Panc1 (cell line): ENCODE results near the gene CYP8B1. TPM values are rescaled to one million over a fixed set of nuclear protein-coding genes. Genes with fewer than 3 reads are reported as not detected.

Experiments
- ATAC-seq: fragments of 200-7000 bp; cut with Tn5 transposase; 2 replicates; pipeline ENCODE4 v1.9.1; 2020; ENCODE audit warnings: mild to moderate bottlenecking, moderate library complexity
- BruUV-seq: library from RNA; stranded (reverse); fragments of 400-500 nt; replicated peaks from 2 replicates; lab custom pipeline; 2021; lab: Mats Ljungman, UMichigan
- CTCF ChIA-PET: fragments of 300-600 bp; sonication (Branson Sonifier 250); formaldehyde crosslinking; loops from one replicate; lab custom pipeline; 2022; ENCODE audit warnings: antibody characterized with exemption; lab: Charles Lee
- POLR2A ChIA-PET: fragments of 300-600 bp; sonication (Branson Sonifier 250); formaldehyde crosslinking; loops from one replicate; lab custom pipeline; 2022; ENCODE audit warnings: antibody characterized with exemption; lab: Charles Lee
- DNase-seq: peaks from one replicate; pipeline ENCODE4 v3.0.0-alpha.2; 2010; ENCODE audit warnings: low read depth, low spot score
- H3K27ac ChIP-seq: 2 replicates; pipeline ENCODE4 v1.5.1; 2011; ENCODE audit warnings: mild to moderate bottlenecking, low read length, inconsistent platforms
- H3K27me3 ChIP-seq: fragments of 200-500 bp; sonication (Bioruptor generic); 2 replicates; pipeline ENCODE4 v1.6.0; 2014; ENCODE audit warnings: low read length, inconsistent platforms; ENCODE audit not compliant: control insufficient read depth, insufficient read depth
- H3K36me3 ChIP-seq: fragments of 200-500 bp; sonication (Bioruptor generic); 2 replicates; pipeline ENCODE4 v1.5.1; 2014; ENCODE audit warnings: inconsistent platforms, mild to moderate bottlenecking, low read length, moderate library complexity; ENCODE audit not compliant: control insufficient read depth, insufficient read depth
- H3K4me1 ChIP-seq: 2 replicates; pipeline ENCODE4 v1.5.1; 2011; ENCODE audit warnings: inconsistent platforms, mild to moderate bottlenecking, low read length, moderate library complexity; ENCODE audit not compliant: control insufficient read depth, insufficient read depth
- H3K4me3 ChIP-seq, 2 experiments: 2 replicates each; pipeline ENCODE4 v1.5.1; 2011 to 2012; ENCODE audit warnings: low read depth in 2 of 2, low read length in 2 of 2, mild to moderate bottlenecking in 2 of 2, inconsistent platforms in 1 of 2, moderate library complexity in 1 of 2
- H3K9me3 ChIP-seq: fragments of 200-500 bp; sonication (Bioruptor generic); 2 replicates; pipeline ENCODE4 v1.5.1; 2014; ENCODE audit warnings: low read depth, mild to moderate bottlenecking, inconsistent platforms, low read length, moderate library complexity; ENCODE audit not compliant: control insufficient read depth, insufficient read depth
- POLR2AphosphoS5 ChIP-seq: IDR thresholded peaks from 2 replicates; pipeline ENCODE4 v1.6.1; 2012; ENCODE audit warnings: mild to moderate bottlenecking, low read depth, low read length, moderate library complexity
- SIN3A ChIP-seq: IDR thresholded peaks from 2 replicates; pipeline ENCODE4 v1.6.1; 2012; ENCODE audit warnings: low read depth, mild to moderate bottlenecking, low read length, moderate library complexity, borderline replicate concordance; ENCODE audit not compliant: insufficient read depth
- TCF7L2 ChIP-seq: IDR thresholded peaks from 2 replicates; pipeline ENCODE4 v1.6.1; 2011; ENCODE audit warnings: mild to moderate bottlenecking, low read depth, low read length, inconsistent platforms
- in situ Hi-C: cut with HindIII; loops from 2 replicates; pipeline ENCODE4 v1.10.0; 2016; ENCODE audit warnings: low sequenced_read_pairs, low pct_unique_long_range_greater_than_20kb
- intact Hi-C: fragments of 100-400 bp; cut with micrococcal nuclease; formaldehyde crosslinking; loops from one replicate; pipeline ENCODE4 v1.10.0; 2022; ENCODE audit not compliant: unreplicated experiment
- total RNA-seq: library from RNA; stranded (reverse); gene quantifications from one replicate; pipeline ENCODE4 v1.2.1, GENCODE V29; 2021; ENCODE audit not compliant: unreplicated experiment
- TF ChIP-seq, protein P1 (sequence below), 2 experiments: IDR thresholded peaks; 2 replicates each; pipeline ENCODE4 v1.6.1; 2011 to 2012; ENCODE audit warnings: low read depth in 2 of 2, control low read depth in 1 of 2, low read length in 1 of 2, mild to moderate bottlenecking in 1 of 2, moderate library complexity in 1 of 2; ENCODE audit not compliant: insufficient read depth in 1 of 2
- TF ChIP-seq, protein P2 (sequence below): fragments of 450-650 bp; IDR thresholded peaks from 2 replicates; pipeline ENCODE4 v1.5.1; 2017; ENCODE audit warnings: mild to moderate bottlenecking

CYP8B1 gene
- total RNA-seq, 1 experiment from 2014 or later, result 0.08 TPM

GRCh38 chr3:42902257-42902656 is 26.6 kb upstream of the CYP8B1 start:
- DNase-seq (no peak), ATAC-seq (no peak)
- Histone ChIP-seq H3K36me3 (no peaks in the 10 kb centered on the region), H3K27me3 (peaks cover 2% of the 10 kb centered on the region), H3K27ac (no peak overlapping the region), H3K4me1 (no peaks in the 10 kb centered on the region), H3K4me3 (no peak overlapping the region), H3K9me3 (no peaks in the 10 kb centered on the region)
- intact Hi-C loops, result no loop called here
- in situ Hi-C loops, result no loop called here
- POLR2A ChIA-PET, result no interaction called here
- no TSS peak for BruUV-seq
- TF ChIP-seq TCF7L2, result no peak
- TF ChIP-seq POLR2AphosphoS5, result no peak
- TF ChIP-seq, protein P1, sequence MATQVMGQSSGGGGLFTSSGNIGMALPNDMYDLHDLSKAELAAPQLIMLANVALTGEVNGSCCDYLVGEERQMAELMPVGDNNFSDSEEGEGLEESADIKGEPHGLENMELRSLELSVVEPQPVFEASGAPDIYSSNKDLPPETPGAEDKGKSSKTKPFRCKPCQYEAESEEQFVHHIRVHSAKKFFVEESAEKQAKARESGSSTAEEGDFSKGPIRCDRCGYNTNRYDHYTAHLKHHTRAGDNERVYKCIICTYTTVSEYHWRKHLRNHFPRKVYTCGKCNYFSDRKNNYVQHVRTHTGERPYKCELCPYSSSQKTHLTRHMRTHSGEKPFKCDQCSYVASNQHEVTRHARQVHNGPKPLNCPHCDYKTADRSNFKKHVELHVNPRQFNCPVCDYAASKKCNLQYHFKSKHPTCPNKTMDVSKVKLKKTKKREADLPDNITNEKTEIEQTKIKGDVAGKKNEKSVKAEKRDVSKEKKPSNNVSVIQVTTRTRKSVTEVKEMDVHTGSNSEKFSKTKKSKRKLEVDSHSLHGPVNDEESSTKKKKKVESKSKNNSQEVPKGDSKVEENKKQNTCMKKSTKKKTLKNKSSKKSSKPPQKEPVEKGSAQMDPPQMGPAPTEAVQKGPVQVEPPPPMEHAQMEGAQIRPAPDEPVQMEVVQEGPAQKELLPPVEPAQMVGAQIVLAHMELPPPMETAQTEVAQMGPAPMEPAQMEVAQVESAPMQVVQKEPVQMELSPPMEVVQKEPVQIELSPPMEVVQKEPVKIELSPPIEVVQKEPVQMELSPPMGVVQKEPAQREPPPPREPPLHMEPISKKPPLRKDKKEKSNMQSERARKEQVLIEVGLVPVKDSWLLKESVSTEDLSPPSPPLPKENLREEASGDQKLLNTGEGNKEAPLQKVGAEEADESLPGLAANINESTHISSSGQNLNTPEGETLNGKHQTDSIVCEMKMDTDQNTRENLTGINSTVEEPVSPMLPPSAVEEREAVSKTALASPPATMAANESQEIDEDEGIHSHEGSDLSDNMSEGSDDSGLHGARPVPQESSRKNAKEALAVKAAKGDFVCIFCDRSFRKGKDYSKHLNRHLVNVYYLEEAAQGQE (IDR thresholded peaks at IDR 0.05; ENCODE audit: insufficient read depth in 1 of 2, low read depth in 2 of 2, low read length in 1 of 2), result no peak
- TF ChIP-seq SIN3A, result no peak
- TF ChIP-seq, protein P2, sequence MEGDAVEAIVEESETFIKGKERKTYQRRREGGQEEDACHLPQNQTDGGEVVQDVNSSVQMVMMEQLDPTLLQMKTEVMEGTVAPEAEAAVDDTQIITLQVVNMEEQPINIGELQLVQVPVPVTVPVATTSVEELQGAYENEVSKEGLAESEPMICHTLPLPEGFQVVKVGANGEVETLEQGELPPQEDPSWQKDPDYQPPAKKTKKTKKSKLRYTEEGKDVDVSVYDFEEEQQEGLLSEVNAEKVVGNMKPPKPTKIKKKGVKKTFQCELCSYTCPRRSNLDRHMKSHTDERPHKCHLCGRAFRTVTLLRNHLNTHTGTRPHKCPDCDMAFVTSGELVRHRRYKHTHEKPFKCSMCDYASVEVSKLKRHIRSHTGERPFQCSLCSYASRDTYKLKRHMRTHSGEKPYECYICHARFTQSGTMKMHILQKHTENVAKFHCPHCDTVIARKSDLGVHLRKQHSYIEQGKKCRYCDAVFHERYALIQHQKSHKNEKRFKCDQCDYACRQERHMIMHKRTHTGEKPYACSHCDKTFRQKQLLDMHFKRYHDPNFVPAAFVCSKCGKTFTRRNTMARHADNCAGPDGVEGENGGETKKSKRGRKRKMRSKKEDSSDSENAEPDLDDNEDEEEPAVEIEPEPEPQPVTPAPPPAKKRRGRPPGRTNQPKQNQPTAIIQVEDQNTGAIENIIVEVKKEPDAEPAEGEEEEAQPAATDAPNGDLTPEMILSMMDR, result no peak
- CTCF ChIA-PET, result no interaction called here

GRCh38 chr3:42901073-42901415 is 25.4 kb upstream of the CYP8B1 start:
- no peaks in the 10 kb centered on the region for H3K9me3 ChIP-seq
- intact Hi-C loops (no loop called here), in situ Hi-C loops (no loop called here)
- H3K4me1 ChIP-seq, result no peaks in the 10 kb centered on the region
- TF ChIP-seq, protein P1 (IDR thresholded peaks at IDR 0.05; ENCODE audit: insufficient read depth in 1 of 2, low read depth in 2 of 2, low read length in 1 of 2), result no peak
- TF ChIP-seq, protein P2, result no peak
- H3K36me3 ChIP-seq, result no peaks in the 10 kb centered on the region
- no peak overlapping the region for H3K4me3 ChIP-seq
- no TSS peak for BruUV-seq
- ATAC-seq (no peak), DNase-seq (no peak)
- ChIA-PET CTCF (no interaction called here), POLR2A (no interaction called here)
- H3K27me3 ChIP-seq, result peaks cover 2% of the 10 kb centered on the region
- H3K27ac ChIP-seq, result no peak overlapping the region
